HepG2 (cell line): ENCODE data around the gene ENTPD6. TPM values are rescaled to one million over a fixed set of nuclear protein-coding genes. Genes with fewer than 3 reads are reported as not detected.

Source experiments
- ARID3A ChIP-seq: IDR thresholded peaks from 2 replicates; pipeline ENCODE4 v1.6.1; 2012; ENCODE audit warnings: low read depth, low read length, improper control_type of control experiment
- CHD4 ChIP-seq: fragments of 200-600 bp; sonication (generic); IDR thresholded peaks from 2 replicates; pipeline ENCODE4 v1.7.0; 2017; ENCODE audit warnings: mild to moderate bottlenecking, low read length, borderline replicate concordance
- FOXA3 ChIP-seq: IDR thresholded peaks from 2 replicates; pipeline ENCODE4 v1.6.1; 2016; ENCODE audit warnings: missing genetic modification reagents, missing compliant biosample characterization
- MTERF4 ChIP-seq: sonication (generic); formaldehyde crosslinking; IDR thresholded peaks from 2 replicates; pipeline ENCODE4 v1.8.0; 2023; ENCODE audit warnings: mild to moderate bottlenecking, missing genetic modification reagents
- NONO ChIP-seq, 2 experiments: fragments of 450-650 bp in 1 of 2; sonication (generic) in 1 of 2; formaldehyde crosslinking in 1 of 2; IDR thresholded peaks in 1 of 2; conservative IDR thresholded peaks in 1 of 2; 2 replicates each; pipeline versions ENCODE4 v1.6.1 to v1.8.0; 2017 to 2022; ENCODE audit warnings: mild to moderate bottlenecking in 1 of 2, missing genetic modification reagents in 1 of 2, moderate library complexity in 1 of 2
- ONECUT2 ChIP-seq: sonication (generic); formaldehyde crosslinking; IDR thresholded peaks from 2 replicates; pipeline ENCODE4 v1.4.0; 2020; ENCODE audit warnings: missing genetic modification reagents
- PATZ1 ChIP-seq: sonication (generic); formaldehyde crosslinking; IDR thresholded peaks from 2 replicates; pipeline ENCODE4 v1.4.0; 2020; ENCODE audit warnings: missing genetic modification reagents
- RAD21 ChIP-seq: fragments of 450-650 bp; formaldehyde crosslinking; IDR thresholded peaks from 2 replicates; pipeline ENCODE4 v1.5.0; 2020; ENCODE audit warnings: mild to moderate bottlenecking
- RFXAP ChIP-seq: sonication (generic); formaldehyde crosslinking; IDR thresholded peaks from 2 replicates; pipeline ENCODE4 v1.4.0; 2020; ENCODE audit warnings: missing genetic modification reagents, borderline replicate concordance
- ZBTB25 ChIP-seq: IDR thresholded peaks from 2 replicates; pipeline ENCODE4 v1.6.1; 2018; ENCODE audit warnings: missing genetic modification reagents
- ZNF180 ChIP-seq: sonication (generic); formaldehyde crosslinking; IDR thresholded peaks from 2 replicates; pipeline ENCODE4 v1.4.0; 2020; ENCODE audit warnings: low read depth, missing genetic modification reagents, borderline replicate concordance
- ZNF331 ChIP-seq: sonication (generic); formaldehyde crosslinking; IDR thresholded peaks from 2 replicates; pipeline ENCODE4 v1.4.0; 2020; ENCODE audit warnings: missing genetic modification reagents
- ZNF34 ChIP-seq: sonication (generic); formaldehyde crosslinking; IDR thresholded peaks from 2 replicates; pipeline ENCODE4 v1.4.0; 2020; ENCODE audit warnings: mild to moderate bottlenecking, missing genetic modification reagents, borderline replicate concordance
- ZNF512 ChIP-seq: sonication (generic); formaldehyde crosslinking; IDR thresholded peaks from 2 replicates; pipeline ENCODE4 v1.4.0; 2020; ENCODE audit warnings: mild to moderate bottlenecking, missing genetic modification reagents
- ZNF564 ChIP-seq: sonication (generic); formaldehyde crosslinking; IDR thresholded peaks from 2 replicates; pipeline ENCODE4 v1.8.1; 2023; ENCODE audit warnings: mild to moderate bottlenecking, missing genetic modification reagents
- ZNF710 ChIP-seq: sonication (generic); formaldehyde crosslinking; IDR thresholded peaks from 2 replicates; pipeline ENCODE4 v1.5.0; 2020; ENCODE audit warnings: mild to moderate bottlenecking, missing genetic modification reagents, borderline replicate concordance
- ZNF784 ChIP-seq: sonication (generic); formaldehyde crosslinking; IDR thresholded peaks from 2 replicates; pipeline ENCODE4 v1.5.1; 2020; ENCODE audit warnings: missing genetic modification reagents, mild to moderate bottlenecking, borderline replicate concordance
- ZNF790 ChIP-seq: sonication (generic); formaldehyde crosslinking; IDR thresholded peaks from 2 replicates; pipeline ENCODE4 v1.8.0; 2022; ENCODE audit warnings: missing genetic modification reagents, mild to moderate bottlenecking, borderline replicate concordance
- polyA plus RNA-seq, 8 experiments: library from polyadenylated mRNA; depleted of rRNA in 3 of 8; stranded (reverse) in 7 of 8; unstranded in 1 of 8; fragments of >200 nt; fragmentation: Illumina TruSeq in 4 of 8; extraction: Trizol in 4 of 8; gene quantifications; 2 replicates each; pipeline versions ENCODE4 v1.2.1 to v1.2.3, GENCODE V29; 2011 to 2016; ENCODE audit warnings: low read depth in 4 of 8, missing spikeins in 1 of 8, mixed read lengths in 1 of 8; ENCODE audit not compliant: insufficient read depth in 1 of 8
- total RNA-seq, 5 experiments: library from RNA; depleted of rRNA; stranded (reverse); fragments of >200 nt; fragmentation: Illumina TruSeq; extraction: Trizol; gene quantifications; 2 replicates each; pipeline ENCODE4 v1.2.3, GENCODE V29; 2016; ENCODE audit warnings: low read depth in 1 of 5

The ENTPD6 gene
- total and polyA plus RNA-seq, 2 of the 13 experiments (the other 11 are each of a cell fraction or from before 2014, with no cell fraction given) = 164 to 172 TPM

- TF ChIP-seq ZNF790 (CRISPR knock-in tag) (no peak), PATZ1 (CRISPR knock-in tag) (peak; percentile 57), ZNF512 (CRISPR knock-in tag) (peak; percentile 75; the same call in 1 of the 2 replicates), ZBTB25 (CRISPR knock-in tag) (0 out of 2 replicates have a peak, but pooled peaks have one; percentile 5), ONECUT2 (CRISPR knock-in tag) (no peak), ARID3A (no peak), RAD21 (peak; percentile 72), CHD4 (no peak), ZNF784 (CRISPR knock-in tag) (no peak; the same call in 1 of the 2 replicates), ZNF34 (CRISPR knock-in tag) (no peak), RFXAP (peak; percentile 86; the same call in 1 of the 2 replicates), MTERF4 (CRISPR knock-in tag) (0 out of 2 replicates have a peak, but pooled peaks have one; percentile 80), ZNF564 (CRISPR knock-in tag) (no peak; the same call in 1 of the 2 replicates), ZNF710 (peak; percentile 44; the same call in 1 of the 2 replicates), ZNF331 (CRISPR knock-in tag) (peak; percentile 69; the same call in 1 of the 2 replicates), FOXA3 (CRISPR knock-in tag) (0 out of 2 replicates have a peak, but pooled peaks have one; percentile 22), NONO (IDR thresholded peaks at IDR 0.05) (no peak), NONO (CRISPR knock-in tag; conservative IDR thresholded peaks at IDR 0.05) (peak; percentile 64), ZNF180 (CRISPR knock-in tag) (no peak)
Observed at GRCh38 chr20:25247000-25247517, 51.5 kb downstream of the ENTPD6 start (continued).
